ENCODE results near the gene RUNX1.

Gene RUNX1

GRCh38 chr21:34935452-34935851 is 113.7 kb downstream of the RUNX1 start:
- Histone ChIP-seq H3K4me1 (ENCODE audit: control insufficient read depth, insufficient read depth, low read length, poor library complexity, severe bottlenecking) (peaks cover 36% of the 10 kb centered on the region), H3K36me3 (ENCODE audit: control insufficient read depth, insufficient read depth, low read length) (no peaks in the 10 kb centered on the region), H3K27ac (ENCODE audit: low read depth, low read length, severe bottlenecking) (no peak overlapping the region), H3K4me3 (ENCODE audit: extremely low read depth, insufficient read depth, low read length, poor library complexity, severe bottlenecking) (no peak overlapping the region), H3K9me3 (ENCODE audit: control insufficient read depth, low read length) (no peaks in the 10 kb centered on the region)
- no CpG with 5 or more reads among the region's 1 CpG for WGBS, 2 experiments (ENCODE audit: insufficient coverage in 2 of 2)

- Histone ChIP-seq H3K4me3 (ENCODE audit: extremely low read depth, insufficient read depth, low read length, poor library complexity, severe bottlenecking) (no peak overlapping the region), H3K9me3 (ENCODE audit: control insufficient read depth, low read length) (no peaks in the 10 kb centered on the region), H3K36me3 (ENCODE audit: control insufficient read depth, insufficient read depth, low read length) (no peaks in the 10 kb centered on the region), H3K4me1 (ENCODE audit: control insufficient read depth, insufficient read depth, low read length, poor library complexity, severe bottlenecking) (peaks cover 36% of the 10 kb centered on the region), H3K27ac (ENCODE audit: low read depth, low read length, severe bottlenecking) (no peak overlapping the region)
- WGBS, 2 experiments (ENCODE audit: insufficient coverage in 2 of 2): 71 to 74% methylated on average over 1 to 2 of the region's 2 CpGs
Measured at GRCh38 chr21:34934350-34934749, 114.8 kb downstream of the RUNX1 start.

DNA sequence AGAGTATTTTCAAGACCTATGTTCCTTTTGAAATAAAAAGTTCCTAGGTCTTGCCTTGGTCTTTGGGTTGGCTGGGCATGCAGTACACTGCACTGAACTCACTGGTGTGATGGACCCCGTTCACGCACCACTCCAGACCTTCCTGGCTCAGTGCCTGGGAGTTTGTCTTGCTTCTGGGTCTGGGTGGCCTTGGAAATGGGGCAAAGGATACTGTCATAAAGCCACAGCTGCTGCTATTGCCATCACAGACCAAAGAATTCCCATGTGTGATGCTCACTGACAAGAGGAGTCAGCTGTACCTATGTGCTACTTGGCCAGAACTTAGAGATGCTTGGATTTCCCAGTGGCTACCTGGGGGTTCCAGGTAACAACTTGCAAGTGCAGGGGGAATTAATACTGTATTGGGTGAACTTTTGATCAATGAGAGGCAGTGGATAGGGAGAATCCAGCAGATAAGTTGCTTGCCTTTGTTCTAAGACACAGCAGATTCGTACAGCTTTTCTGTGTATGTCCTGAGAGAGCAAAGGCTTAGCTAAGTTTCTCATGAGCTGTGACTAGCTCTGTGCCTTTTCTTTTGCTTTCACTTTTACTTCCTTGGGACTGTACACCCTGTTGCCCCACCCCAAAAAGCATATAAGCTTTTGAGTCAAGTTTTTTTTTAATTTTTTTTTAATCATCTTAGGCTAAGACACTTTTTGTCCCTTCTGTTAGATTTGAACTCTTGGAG is 115.3 kb downstream of the RUNX1 start:
- 90 to 100% methylated on average over 3 of the region's 3 CpGs for WGBS, 2 experiments (ENCODE audit: insufficient coverage in 2 of 2)
- Histone ChIP-seq H3K27ac (ENCODE audit: low read depth, low read length, severe bottlenecking) (no peak overlapping the region), H3K36me3 (ENCODE audit: control insufficient read depth, insufficient read depth, low read length) (no peaks in the 10 kb centered on the region)

GRCh38 chr21:34932233-34932632 is 116.9 kb downstream of the RUNX1 start:
- H3K27ac ChIP-seq (ENCODE audit: low read depth, low read length, severe bottlenecking): no peak overlapping the region
- peaks cover 18% of the 10 kb centered on the region for H3K4me1 ChIP-seq (ENCODE audit: control insufficient read depth, insufficient read depth, low read length, poor library complexity, severe bottlenecking)
- no CpG with 5 or more reads among the region's 2 CpGs for WGBS, 2 experiments (ENCODE audit: insufficient coverage in 2 of 2)
- no peaks in the 10 kb centered on the region for H3K36me3 ChIP-seq (ENCODE audit: control insufficient read depth, insufficient read depth, low read length)
- H3K9me3 ChIP-seq (ENCODE audit: control insufficient read depth, low read length): no peaks in the 10 kb centered on the region
- no peak overlapping the region for H3K4me3 ChIP-seq (ENCODE audit: extremely low read depth, insufficient read depth, low read length, poor library complexity, severe bottlenecking)

More for the DNA sequence above, 115.3 kb downstream of the RUNX1 start:
- Histone ChIP-seq H3K4me3 (ENCODE audit: extremely low read depth, insufficient read depth, low read length, poor library complexity, severe bottlenecking) (no peak overlapping the region), H3K9me3 (ENCODE audit: control insufficient read depth, low read length) (no peaks in the 10 kb centered on the region), H3K4me1 (ENCODE audit: control insufficient read depth, insufficient read depth, low read length, poor library complexity, severe bottlenecking) (peaks cover 33% of the 10 kb centered on the region)

DNA sequence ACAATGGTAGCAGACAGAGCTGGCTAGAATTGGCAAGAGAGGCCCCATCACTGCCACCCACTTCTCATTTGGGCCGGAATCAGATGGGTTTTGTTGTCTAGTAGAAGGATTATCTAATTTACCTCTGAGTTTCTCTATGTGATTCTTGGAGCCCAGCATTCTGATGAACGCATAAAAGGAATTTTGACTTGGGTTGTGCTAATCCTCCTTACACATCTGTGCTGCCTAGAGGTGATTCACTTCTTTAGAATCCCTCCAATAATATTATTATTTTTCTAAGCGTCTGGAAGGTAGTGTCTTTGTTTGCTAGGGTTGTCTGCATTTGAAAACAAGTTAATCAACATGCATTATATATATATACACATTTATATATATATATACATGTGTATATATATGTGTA is 118.1 kb downstream of the RUNX1 start:
- Histone ChIP-seq H3K27ac (ENCODE audit: low read depth, low read length, severe bottlenecking) (no peak overlapping the region), H3K9me3 (ENCODE audit: control insufficient read depth, low read length) (no peaks in the 10 kb centered on the region), H3K36me3 (ENCODE audit: control insufficient read depth, insufficient read depth, low read length) (no peaks in the 10 kb centered on the region), H3K4me1 (ENCODE audit: control insufficient read depth, insufficient read depth, low read length, poor library complexity, severe bottlenecking) (peaks cover 16% of the 10 kb centered on the region), H3K4me3 (ENCODE audit: extremely low read depth, insufficient read depth, low read length, poor library complexity, severe bottlenecking) (no peak overlapping the region)
- no CpG with 5 or more reads among the region's 3 CpGs for WGBS, 2 experiments (ENCODE audit: insufficient coverage in 2 of 2)

GRCh38 chr21:34928637-34929036 is 120.5 kb downstream of the RUNX1 start:
- Histone ChIP-seq H3K4me3 (ENCODE audit: extremely low read depth, insufficient read depth, low read length, poor library complexity, severe bottlenecking) (no peak overlapping the region), H3K27ac (ENCODE audit: low read depth, low read length, severe bottlenecking) (no peak overlapping the region), H3K36me3 (ENCODE audit: control insufficient read depth, insufficient read depth, low read length) (no peaks in the 10 kb centered on the region), H3K9me3 (ENCODE audit: control insufficient read depth, low read length) (no peaks in the 10 kb centered on the region), H3K4me1 (ENCODE audit: control insufficient read depth, insufficient read depth, low read length, poor library complexity, severe bottlenecking) (peaks cover 8% of the 10 kb centered on the region)
- no CpG with 5 or more reads among the region's 4 CpGs for WGBS, 2 experiments (ENCODE audit: insufficient coverage in 2 of 2)

DNA sequence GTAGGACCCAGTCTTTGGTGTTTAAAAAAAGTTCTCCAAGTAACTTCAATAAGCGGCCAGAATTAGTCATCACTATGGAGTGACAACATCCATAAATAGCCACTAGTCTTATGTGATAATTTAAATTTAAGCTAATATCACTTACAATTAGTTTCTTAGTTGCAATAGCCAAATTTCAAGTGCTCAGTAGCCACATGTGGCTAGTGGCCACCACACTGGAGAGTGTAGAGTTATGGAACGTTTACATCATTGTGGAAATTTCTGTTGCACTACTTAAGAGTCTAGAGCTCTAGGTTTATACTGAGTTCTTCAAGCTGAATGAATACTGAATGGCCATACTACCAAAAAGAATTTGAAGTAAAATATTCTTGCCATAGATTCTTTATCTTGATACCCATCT is 121.1 kb downstream of the RUNX1 start:
- no peak overlapping the region for H3K27ac ChIP-seq (ENCODE audit: low read depth, low read length, severe bottlenecking)
- no peak overlapping the region for H3K4me3 ChIP-seq (ENCODE audit: extremely low read depth, insufficient read depth, low read length, poor library complexity, severe bottlenecking)
- no peaks in the 10 kb centered on the region for H3K9me3 ChIP-seq (ENCODE audit: control insufficient read depth, low read length)
- H3K4me1 ChIP-seq (ENCODE audit: control insufficient read depth, insufficient read depth, low read length, poor library complexity, severe bottlenecking): peaks cover 8% of the 10 kb centered on the region
- H3K36me3 ChIP-seq (ENCODE audit: control insufficient read depth, insufficient read depth, low read length): no peaks in the 10 kb centered on the region
- WGBS, 2 experiments (ENCODE audit: insufficient coverage in 2 of 2): 100% methylated on average over 1 of the region's 2 CpGs; no CpG with 5 or more reads in 1 of the 2 experiments

DNA sequence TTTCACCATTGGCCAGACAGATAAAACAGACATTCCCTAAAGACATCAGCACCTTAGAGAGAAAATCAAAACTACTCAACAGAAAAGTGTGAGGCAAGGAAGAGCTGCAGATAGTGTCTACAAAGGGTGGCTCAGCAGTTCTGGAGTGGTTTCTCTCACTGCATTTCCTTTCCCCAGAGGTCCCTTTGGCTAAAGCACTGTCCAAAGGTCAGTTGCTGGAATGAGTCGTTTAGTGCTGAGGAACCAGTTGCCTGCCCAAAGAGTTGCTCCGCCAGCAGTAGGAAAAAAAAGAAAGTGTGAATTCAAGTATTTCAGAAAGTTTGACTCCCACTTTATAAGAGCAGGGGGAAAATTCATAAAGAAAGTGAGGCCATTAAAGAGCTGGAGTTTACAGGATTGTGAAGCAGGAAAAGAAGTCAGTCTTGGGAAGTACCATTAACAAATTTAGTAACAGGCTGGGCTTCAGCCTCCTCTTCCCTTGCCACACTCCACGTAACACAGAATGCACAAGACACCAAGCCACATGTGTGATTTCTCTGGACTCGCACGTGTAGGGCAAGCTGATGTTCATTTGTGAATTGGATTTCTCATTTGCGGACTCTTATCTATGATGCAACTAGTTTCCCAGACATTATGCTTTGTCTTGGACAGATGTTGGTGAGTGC is 122.2 kb downstream of the RUNX1 start:
- Histone ChIP-seq H3K4me3 (ENCODE audit: extremely low read depth, insufficient read depth, low read length, poor library complexity, severe bottlenecking) (no peak overlapping the region), H3K9me3 (ENCODE audit: control insufficient read depth, low read length) (no peaks in the 10 kb centered on the region), H3K36me3 (ENCODE audit: control insufficient read depth, insufficient read depth, low read length) (no peaks in the 10 kb centered on the region), H3K27ac (ENCODE audit: low read depth, low read length, severe bottlenecking) (no peak overlapping the region), H3K4me1 (ENCODE audit: control insufficient read depth, insufficient read depth, low read length, poor library complexity, severe bottlenecking) (peaks cover 8% of the 10 kb centered on the region)
- 72 to 92% methylated on average over 5 of the region's 6 CpGs for WGBS, 2 experiments (ENCODE audit: insufficient coverage in 2 of 2)

DNA sequence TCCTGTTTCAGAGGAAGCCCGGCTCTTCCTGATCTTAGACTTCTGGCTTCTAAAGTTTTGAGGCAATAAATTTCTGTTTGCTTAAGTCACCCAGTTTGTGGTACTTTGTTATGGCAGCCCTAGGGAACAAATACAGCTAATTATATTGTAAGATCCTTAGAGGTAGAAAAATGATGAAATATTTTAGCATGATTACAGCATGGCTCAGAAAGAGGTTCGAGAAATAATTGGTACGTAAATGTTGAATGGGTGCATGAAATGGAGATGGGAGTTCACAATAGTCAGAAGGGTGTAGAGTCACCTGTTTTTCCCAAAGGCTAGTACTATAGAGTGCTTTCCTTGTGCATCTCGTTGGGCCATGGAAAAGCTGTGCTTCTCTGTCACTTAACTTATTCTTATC is 123.5 kb downstream of the RUNX1 start:
- peaks cover 4% of the 10 kb centered on the region for H3K4me1 ChIP-seq (ENCODE audit: control insufficient read depth, insufficient read depth, low read length, poor library complexity, severe bottlenecking)
- 97 to 100% methylated on average over 2 to 3 of the region's 4 CpGs for WGBS, 2 experiments (ENCODE audit: insufficient coverage in 2 of 2)
- no peak overlapping the region for H3K27ac ChIP-seq (ENCODE audit: low read depth, low read length, severe bottlenecking)
- H3K9me3 ChIP-seq (ENCODE audit: control insufficient read depth, low read length): no peaks in the 10 kb centered on the region
- H3K36me3 ChIP-seq (ENCODE audit: control insufficient read depth, insufficient read depth, low read length): no peaks in the 10 kb centered on the region
- H3K4me3 ChIP-seq (ENCODE audit: extremely low read depth, insufficient read depth, low read length, poor library complexity, severe bottlenecking): no peak overlapping the region

- Histone ChIP-seq H3K9me3 (ENCODE audit: control insufficient read depth, low read length) (no peaks in the 10 kb centered on the region), H3K36me3 (ENCODE audit: control insufficient read depth, insufficient read depth, low read length) (no peaks in the 10 kb centered on the region), H3K4me1 (ENCODE audit: control insufficient read depth, insufficient read depth, low read length, poor library complexity, severe bottlenecking) (peaks cover 3% of the 10 kb centered on the region), H3K4me3 (ENCODE audit: extremely low read depth, insufficient read depth, low read length, poor library complexity, severe bottlenecking) (no peak overlapping the region), H3K27ac (ENCODE audit: low read depth, low read length, severe bottlenecking) (no peak overlapping the region)
- no CpG with 5 or more reads among the region's 1 CpG for WGBS, 2 experiments (ENCODE audit: insufficient coverage in 2 of 2)
Measured at GRCh38 chr21:34924771-34925419, 124.2 kb downstream of the RUNX1 start.

- no peaks in the 10 kb centered on the region for H3K9me3 ChIP-seq (ENCODE audit: control insufficient read depth, low read length)
- no peak overlapping the region for H3K4me3 ChIP-seq (ENCODE audit: extremely low read depth, insufficient read depth, low read length, poor library complexity, severe bottlenecking)
- WGBS, 2 experiments (ENCODE audit: insufficient coverage in 2 of 2): 87 to 98% methylated on average over 3 of the region's 3 CpGs
Measured at GRCh38 chr21:34924194-34924593, 124.9 kb downstream of the RUNX1 start.

More at GRCh38 chr21:34924194-34924593, 124.9 kb downstream of the RUNX1 start:
- Histone ChIP-seq H3K27ac (ENCODE audit: low read depth, low read length, severe bottlenecking) (no peak overlapping the region), H3K4me1 (ENCODE audit: control insufficient read depth, insufficient read depth, low read length, poor library complexity, severe bottlenecking) (peaks cover 3% of the 10 kb centered on the region), H3K36me3 (ENCODE audit: control insufficient read depth, insufficient read depth, low read length) (no peaks in the 10 kb centered on the region)
